ENCODE data around the gene LSP1.

The LSP1 gene

GRCh38 chr11:1890856-1891830 lies 38.3 kb downstream of the LSP1 start:
- DNase-seq (ENCODE audit: low spot score), result no peak

GRCh38 chr11:1891831-1892115 lies 38.9 kb downstream of the LSP1 start, which contains the start of gene PRR33:
TSS of gene PRR33 (minus strand) at chr11:1891895. CDS start at chr11:1890584, 1,311 bp downstream.
- no peak for DNase-seq (ENCODE audit: low spot score)

GRCh38 chr11:1892116-1892515 lies 39.2 kb downstream of the LSP1 start:
- no peak for DNase-seq (ENCODE audit: low spot score)

- no peak for DNase-seq (ENCODE audit: low spot score)
Observed at GRCh38 chr11:1892558-1892957, 39.7 kb downstream of the LSP1 start.

- no peak for DNase-seq (ENCODE audit: low spot score)
Observed at GRCh38 chr11:1893581-1894359, 40.9 kb downstream of the LSP1 start.

- no peak for DNase-seq (ENCODE audit: low spot score)
Observed at GRCh38 chr11:1894759-1895158, 41.9 kb downstream of the LSP1 start.

- no peak for DNase-seq (ENCODE audit: low spot score)
Observed at GRCh38 chr11:1896468-1896867, 43.6 kb downstream of the LSP1 start.

GRCh38 chr11:1896923-1897322 lies 44.0 kb downstream of the LSP1 start:
- DNase-seq (ENCODE audit: low spot score), result no peak

GRCh38 chr11:1899090-1899489 lies 46.2 kb downstream of the LSP1 start:
- DNase-seq (ENCODE audit: low spot score), result peak; percentile 23

- DNase-seq (ENCODE audit: low spot score), result no peak
Observed at GRCh38 chr11:1899686-1900085, 46.8 kb downstream of the LSP1 start.

- no peak for DNase-seq (ENCODE audit: low spot score)
Observed at GRCh38 chr11:1906181-1906580, 53.3 kb downstream of the LSP1 start.

GRCh38 chr11:1906611-1907423 lies 53.9 kb downstream of the LSP1 start:
- DNase-seq (ENCODE audit: low spot score), result no peak

GRCh38 chr11:1908618-1909017 lies 55.7 kb downstream of the LSP1 start:
- no peak for DNase-seq (ENCODE audit: low spot score)

GRCh38 chr11:1909524-1909923 lies 56.6 kb downstream of the LSP1 start:
- no peak for DNase-seq (ENCODE audit: low spot score)

- DNase-seq (ENCODE audit: low spot score), result no peak
Observed at GRCh38 chr11:1912289-1912878, 59.5 kb downstream of the LSP1 start.

- no peak for DNase-seq (ENCODE audit: low spot score)
Observed at GRCh38 chr11:1913271-1914060, 60.6 kb downstream of the LSP1 start.

GRCh38 chr11:1915795-1916131 lies 62.9 kb downstream of the LSP1 start:
- DNase-seq (ENCODE audit: low spot score), result no peak

GRCh38 chr11:1916132-1916985 lies 63.5 kb downstream of the LSP1 start:
- no peak for DNase-seq (ENCODE audit: low spot score)

GRCh38 chr11:1916986-1917522 lies 64.2 kb downstream of the LSP1 start:
- no peak for DNase-seq (ENCODE audit: low spot score)

All from hematopoietic multipotent progenitor cell treated with erythropoietin and hydrocortisone succinate and interleukin-3 and kit ligand, for 15 days (in vitro differentiated cells).